GM19324 (cell line): Measurements from ENCODE around the gene CEACAM19.
"Not testable (repeated sequence)": the region's sequence is repeated elsewhere in the genome, so short reads cannot be mapped to it uniquely, and the experiment has no call there.

Experiments used
- ATAC-seq: cut with Tn5 transposase; IDR thresholded peaks from one replicate; pipeline ENCODE4 v1.9.1; 2021; ENCODE audit warnings: mild to moderate bottlenecking, moderate library complexity; ENCODE audit not compliant: unreplicated experiment, low FRiP score

Gene CEACAM19

DNA sequence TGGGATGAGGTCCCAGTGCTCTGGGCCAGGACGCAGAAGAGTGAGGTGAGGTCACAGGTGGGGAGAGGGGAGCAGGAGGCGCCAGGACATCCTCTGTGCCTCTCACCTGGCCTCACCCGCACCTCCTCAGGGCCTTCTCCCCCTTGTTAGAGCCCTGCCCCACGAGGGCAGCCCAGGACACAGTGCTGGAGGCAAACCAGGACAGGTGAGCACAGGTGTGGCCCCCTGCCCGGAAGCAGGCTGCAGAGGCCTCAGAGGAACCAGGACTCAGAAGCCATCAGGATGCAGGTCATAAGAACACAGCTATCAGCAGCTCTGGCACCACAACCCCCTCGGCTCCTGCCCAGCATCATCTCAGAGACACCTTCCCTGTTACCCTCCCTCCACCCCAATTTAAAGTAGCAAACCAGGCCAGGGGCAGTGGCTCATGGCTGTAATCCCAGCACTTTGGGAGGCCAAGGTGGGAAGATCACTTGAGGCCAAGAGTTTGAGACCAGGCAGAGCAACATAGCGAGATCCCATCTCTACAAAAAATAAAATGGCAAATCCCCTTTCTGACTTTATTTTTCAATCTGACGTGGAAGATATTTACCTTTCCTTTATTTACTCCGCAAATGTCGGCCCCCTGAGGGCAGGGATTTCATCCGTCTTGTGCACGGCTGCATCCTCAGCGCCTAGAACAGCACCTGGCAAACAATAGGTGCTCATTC is 27.4 kb downstream of the CEACAM19 start, which contains the start of gene CEACAM16:
Gene CEACAM16, plus strand, starts transcription at position 660 of the 710 bp plus-strand sequence. CDS start 2,306 bp downstream, outside the sequence.
- ATAC-seq: no peak

DNA sequence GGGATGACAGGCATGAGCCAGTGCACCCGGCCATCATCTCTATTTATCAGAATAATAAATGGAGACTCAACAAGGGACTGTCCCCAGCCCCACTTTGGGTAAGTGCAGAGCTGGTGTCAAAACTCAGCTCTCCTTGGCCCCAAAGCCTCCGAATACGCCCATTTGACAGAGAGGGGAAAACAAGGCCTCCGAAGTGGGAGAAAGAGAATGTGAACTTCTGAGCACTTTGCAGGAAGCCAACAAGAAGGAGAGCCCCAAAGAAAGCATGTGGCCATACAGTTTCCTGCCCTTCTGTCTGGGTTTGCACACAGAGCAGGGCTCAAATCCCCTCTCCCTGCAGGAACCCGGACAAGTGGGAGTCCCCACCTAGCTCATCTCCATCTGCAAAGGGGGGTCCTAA is 29.3 kb downstream of the CEACAM19 start:
- no peak for ATAC-seq

DNA sequence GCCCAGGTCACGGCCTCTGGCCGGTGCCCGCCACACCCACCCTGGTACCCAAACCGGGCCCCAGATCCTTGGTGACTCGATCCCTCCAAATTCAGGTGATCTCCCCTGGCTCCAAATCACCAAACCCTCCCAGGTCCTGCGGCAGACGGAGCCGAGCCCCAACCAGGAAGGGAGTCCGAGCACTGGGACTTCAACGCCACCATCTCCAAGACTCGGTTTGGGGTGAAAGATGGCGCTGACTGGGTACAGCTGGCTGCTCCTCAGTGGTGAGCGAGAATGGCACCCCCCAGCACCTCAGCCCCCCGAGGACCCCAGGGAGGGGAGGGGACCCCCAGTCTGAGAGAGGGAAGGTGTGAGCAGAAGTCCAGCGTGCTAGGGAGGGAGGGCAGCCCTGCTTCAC is 29.9 kb downstream of the CEACAM19 start:
- no peak for ATAC-seq

GRCh38 chr19:44702551-44703176 is 31.4 kb downstream of the CEACAM19 start:
- no peak for ATAC-seq

DNA sequence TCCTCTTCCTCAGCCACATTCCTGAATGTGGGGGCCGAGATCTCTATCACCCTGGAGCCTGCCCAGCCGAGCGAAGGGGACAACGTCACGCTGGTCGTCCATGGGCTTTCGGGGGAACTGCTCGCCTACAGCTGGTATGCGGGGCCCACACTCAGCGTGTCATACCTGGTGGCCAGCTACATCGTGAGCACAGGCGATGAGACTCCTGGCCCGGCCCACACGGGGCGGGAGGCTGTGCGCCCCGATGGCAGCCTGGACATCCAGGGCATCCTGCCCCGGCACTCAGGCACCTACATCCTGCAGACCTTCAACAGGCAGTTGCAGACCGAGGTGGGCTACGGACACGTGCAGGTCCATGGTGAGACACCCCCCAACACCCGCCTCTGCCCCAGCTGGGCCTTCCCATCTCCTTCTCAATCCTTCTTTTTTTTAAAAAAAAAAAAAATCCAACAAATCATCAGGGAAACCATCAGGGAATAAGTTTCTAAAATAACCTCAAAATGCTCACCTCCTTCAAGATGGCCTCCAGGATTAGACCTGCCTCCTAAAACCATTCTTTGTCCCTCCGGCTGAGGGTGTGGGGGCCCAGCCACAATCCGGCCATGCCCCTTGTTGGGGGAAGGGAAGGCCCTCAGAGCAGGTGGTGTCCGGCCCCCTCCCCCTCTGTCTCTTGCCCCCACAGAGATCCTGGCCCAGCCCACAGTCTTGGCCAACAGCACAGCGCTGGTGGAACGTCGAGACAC is 32.2 kb downstream of the CEACAM19 start:
- no peak for ATAC-seq

GRCh38 chr19:44704982-44705381 is 33.7 kb downstream of the CEACAM19 start:
- no peak for ATAC-seq

DNA sequence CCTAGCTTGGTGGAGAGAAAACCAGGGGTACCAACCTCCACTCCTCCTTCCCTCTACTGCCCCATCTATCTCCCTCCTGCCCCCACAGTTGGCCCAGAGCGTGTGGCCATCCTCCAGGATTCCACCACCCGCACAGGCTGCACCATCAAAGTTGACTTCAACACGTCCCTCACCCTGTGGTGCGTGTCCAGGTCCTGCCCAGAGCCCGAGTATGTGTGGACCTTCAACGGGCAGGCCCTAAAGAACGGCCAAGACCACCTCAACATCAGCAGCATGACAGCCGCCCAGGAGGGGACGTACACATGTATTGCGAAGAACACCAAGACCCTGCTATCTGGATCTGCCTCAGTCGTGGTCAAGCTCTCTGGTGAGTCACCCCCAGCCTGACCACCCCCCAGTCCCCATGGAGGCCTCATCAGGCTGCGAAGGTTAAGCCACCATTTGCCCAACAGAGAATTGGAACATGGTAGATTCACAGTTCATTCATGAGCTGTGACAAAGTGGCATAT is 34.3 kb downstream of the CEACAM19 start:
- no peak for ATAC-seq

GRCh38 chr19:44706506-44707236 is 35.4 kb downstream of the CEACAM19 start:
- no peak for ATAC-seq

DNA sequence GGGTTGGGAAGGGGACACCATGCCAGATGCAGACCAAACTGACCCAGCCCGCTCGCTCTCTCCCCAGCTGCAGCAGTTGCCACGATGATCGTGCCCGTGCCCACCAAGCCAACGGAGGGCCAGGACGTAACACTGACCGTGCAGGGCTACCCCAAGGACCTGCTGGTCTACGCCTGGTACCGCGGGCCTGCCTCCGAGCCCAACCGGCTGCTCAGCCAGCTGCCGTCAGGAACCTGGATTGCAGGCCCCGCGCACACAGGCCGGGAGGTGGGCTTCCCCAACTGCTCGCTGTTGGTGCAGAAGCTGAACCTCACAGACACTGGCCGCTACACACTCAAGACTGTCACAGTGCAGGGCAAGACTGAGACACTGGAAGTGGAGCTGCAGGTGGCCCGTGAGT is 36.5 kb downstream of the CEACAM19 start:
- no peak for ATAC-seq

DNA sequence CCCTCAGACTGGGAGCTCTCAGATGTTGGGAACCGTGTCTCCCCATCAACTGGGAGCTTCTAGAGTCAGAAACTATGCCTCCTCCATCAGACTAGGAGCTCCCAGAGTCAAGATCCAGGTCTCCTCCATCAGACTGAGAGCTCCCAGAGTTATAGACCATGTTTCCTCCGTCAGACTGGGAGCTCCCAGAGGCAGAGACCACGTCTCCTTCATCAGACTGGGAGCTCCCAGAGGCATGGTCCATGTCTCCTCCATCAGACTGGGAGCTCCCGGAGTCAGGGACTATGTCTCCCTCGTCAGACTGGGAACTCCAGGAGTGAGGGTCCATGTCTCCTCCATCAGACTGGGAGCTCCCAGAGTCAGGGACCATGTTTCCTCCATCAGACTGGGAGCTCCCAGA is 37.7 kb downstream of the CEACAM19 start:
- ATAC-seq: no peak

DNA sequence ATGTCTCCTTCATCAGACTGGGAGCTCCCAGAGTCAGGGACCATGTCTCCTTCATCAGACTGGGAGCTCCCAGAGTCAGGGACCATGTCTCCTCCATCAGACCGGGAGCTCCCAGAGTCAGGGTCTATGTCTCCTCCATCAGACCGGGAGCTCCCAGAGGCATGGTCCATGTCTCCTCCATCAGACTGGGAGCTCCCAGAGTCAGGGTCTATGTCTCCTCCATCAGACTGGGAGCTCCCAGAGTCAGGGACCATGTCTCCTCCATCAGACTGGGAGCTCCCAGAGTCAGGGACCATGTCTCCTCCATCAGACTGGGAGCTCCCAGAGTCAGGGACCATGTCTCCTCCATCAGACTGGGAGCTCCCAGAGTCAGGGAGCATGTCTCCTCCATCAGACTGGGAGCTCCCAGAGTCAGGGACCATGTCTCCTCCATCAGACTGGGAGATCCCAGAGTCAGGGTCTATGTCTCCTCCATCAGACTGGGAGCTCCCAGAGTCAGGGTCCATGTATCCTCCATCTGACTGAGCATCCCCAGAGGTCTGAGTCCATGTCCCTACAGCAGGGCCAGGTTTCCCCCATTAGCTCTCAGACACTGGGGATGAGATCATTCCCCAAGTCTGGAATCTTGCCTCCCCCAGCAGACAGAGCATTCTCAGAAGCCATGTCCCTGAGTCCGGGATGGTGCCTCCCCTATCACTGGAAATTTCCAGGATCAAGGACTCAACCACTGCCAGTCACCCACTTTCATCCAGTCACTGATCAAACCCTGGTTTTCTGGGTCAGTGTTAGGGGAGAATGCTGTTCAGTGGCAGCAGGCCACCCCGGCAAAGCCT is 38.4 kb downstream of the CEACAM19 start:
- not testable (repeated sequence) for ATAC-seq

GRCh38 chr19:44710483-44710882 is 39.2 kb downstream of the CEACAM19 start:
- no peak for ATAC-seq

DNA sequence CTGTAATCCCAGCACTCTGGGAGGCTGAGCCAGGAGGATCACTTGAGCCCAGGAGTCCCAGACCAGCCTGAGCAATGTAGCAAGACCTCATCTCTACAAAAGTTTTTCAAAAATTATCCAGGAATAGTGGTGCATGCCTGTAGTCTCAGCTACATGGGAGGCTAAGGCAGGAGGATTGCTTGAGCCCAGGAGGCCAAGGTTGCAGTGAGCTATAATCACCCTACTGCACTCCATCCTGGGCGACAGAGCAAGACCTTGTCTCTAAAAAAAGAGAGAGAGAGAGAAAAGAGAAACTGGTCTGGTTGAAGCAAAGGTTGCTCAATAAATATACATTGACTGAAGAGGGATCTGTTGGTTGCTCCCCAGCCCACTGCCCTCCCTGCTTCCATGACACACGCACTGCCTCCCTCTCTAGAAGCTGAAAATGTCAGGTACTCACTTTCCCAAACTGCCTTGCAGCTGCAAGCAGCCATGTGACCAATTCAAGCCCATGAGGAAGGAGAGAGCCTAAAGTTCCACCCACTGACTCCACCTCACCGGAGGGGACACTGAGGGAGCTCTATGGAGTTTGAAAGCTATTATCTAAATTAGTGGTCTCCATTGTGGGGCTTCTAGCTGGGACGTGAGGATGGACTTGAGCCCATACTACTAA is 41.7 kb downstream of the CEACAM19 start:
- no peak for ATAC-seq

DNA sequence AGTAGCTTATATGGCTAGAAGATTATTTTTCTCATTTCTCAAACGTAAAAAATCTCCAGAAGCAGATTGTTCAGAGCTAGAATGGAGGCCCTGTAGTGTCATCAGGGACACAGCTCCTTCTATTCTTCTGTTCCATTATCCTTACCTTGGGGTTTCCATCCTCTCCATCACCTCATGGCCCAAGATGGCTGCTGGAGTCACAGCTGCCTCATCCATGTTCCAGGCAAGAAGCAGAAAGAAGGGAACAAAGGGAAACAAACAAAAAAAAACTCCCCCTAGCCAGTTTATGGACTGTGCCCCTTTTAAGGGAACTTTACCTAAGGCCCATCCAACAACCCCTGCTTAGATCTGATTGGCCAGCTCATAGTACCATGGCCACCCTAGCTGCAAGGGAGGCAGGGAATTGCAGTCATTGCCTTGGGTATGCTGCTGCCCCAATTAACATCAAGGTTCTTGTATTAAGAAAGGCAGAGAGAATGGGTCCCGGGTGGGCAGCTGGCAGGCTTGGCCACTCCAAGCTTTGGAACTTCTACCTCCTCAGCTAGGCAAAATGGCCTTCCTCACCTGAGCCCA is 43.4 kb downstream of the CEACAM19 start:
- ATAC-seq: no peak

DNA sequence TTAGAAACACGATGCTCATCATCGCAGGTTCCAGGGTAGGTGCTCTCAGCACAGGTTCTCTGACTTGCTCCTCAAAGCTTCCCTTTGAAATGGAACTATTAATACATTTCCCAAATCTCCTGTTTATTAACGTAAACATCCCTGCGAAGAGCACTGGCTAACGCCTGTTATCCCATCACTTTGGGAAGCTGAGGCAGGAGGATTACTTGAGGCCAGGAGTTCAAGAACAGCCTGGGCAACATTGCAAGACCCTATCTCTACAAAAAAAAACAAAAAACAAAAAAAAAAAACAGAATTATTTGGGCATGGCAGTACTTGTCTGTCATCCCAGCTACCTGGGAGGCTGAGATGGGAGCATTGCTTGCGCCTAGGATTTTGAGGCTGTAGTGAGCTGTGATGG is 46.3 kb downstream of the CEACAM19 start:
- no peak for ATAC-seq

DNA sequence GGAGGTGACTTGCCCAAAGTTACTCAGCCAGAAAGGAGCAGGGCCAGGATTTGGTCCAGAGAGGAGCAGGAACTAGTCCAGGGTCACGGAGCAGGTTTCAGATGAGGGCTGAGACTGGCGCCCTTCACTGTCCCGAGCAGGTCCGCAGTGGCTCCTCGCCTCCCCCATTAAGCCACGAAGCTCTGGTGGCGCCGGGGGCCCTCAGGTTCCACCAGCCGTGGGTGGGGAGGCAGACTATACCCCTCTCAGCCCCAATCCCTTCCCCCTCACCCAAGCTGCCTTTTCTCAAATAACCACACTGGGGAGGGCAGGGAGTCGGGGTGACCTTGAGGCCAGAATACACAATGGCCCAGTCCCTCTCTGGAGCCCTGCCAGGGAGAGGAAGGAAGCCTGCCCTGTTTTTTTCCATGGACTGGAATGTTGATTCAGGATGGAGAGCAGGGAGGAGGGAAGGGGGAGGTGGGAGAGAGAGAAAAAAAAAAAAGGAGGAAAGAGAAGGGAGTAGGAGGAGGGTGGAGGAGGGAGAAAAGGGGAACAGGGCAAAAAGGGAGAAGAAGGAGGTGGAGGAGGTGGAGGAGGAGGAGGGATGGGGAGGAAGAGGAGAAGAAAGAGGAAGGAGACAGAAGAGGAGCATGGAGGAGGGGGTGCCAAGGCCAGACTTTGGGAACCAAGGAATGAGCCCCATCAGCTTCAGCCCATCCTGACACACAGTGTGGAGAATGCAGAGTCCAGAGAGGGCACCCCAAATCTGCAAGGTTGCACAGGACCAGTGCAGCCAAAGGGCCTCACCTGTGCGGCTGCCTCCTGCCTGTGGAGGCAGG is 47.4 kb downstream of the CEACAM19 start:
- ATAC-seq: no peak

DNA sequence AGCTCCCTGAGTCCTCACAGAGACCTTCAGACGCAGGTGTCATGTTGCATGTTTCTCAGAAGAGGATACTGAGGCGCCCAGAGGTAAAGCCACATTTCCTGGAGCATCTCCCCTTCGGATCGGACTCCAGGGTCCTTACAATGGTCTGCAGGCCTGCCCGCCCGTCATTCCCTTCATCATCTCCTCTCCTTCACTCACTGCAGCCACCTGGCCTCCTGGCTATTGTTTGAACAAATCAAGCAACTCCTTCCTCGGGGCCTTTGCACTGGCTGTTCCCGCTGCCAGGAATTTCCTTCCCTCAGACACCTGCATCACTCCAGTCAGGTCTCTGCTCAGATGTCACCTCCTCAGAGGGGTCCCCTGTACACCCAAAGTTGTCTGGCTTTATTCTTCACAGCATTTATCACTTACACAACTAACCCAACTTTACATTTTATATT is 48.0 kb downstream of the CEACAM19 start:
- no peak for ATAC-seq

DNA sequence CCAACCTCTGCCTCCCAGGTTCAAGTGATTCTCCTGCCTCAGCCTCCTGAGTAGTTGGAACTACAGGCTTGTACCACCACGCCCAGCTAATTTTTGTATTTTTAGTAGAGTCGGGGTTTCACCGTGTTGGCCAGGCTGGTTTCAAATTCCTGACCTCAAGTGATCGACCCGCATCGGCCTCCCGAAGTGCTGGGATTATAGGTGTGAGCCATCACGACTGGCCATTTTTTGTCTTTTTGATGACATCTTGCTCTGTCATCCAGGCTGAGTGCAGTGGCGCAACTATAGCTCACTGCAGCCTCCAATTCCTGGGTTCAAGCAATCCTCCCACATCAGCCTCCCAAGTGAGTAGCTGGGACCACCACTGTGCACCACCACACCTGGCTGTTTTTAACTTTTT is 49.1 kb downstream of the CEACAM19 start:
- ATAC-seq: not testable (repeated sequence)
